Vagina (tissue), 2 donors: ENCODE data around the gene JDP2.

Experiments used
- CTCF ChIP-seq, 3 experiments: fragments of 450-650 bp in 2 of 3; fragments of 200-600 bp in 1 of 3; sonication (generic) in 1 of 3; IDR thresholded peaks; one replicate each; pipeline ENCODE4 v1.5.1; 2017 to 2019; ENCODE audit warnings: antibody characterized with exemption in 3 of 3, mild to moderate bottlenecking in 2 of 3, moderate library complexity in 2 of 3
- POLR2A ChIP-seq, 2 donors: fragments of 450-650 bp; IDR thresholded peaks; one replicate each; pipeline ENCODE4 v1.6.1; 2017; ENCODE audit warnings: antibody characterized with exemption in 2 of 2, mild to moderate bottlenecking in 2 of 2, moderate library complexity in 2 of 2
- POLR2AphosphoS5 ChIP-seq, 2 donors: sonication (generic); formaldehyde crosslinking; IDR thresholded peaks; one replicate each; pipeline ENCODE4 v1.9.0; 2017; ENCODE audit warnings: antibody characterized with exemption in 2 of 2, mild to moderate bottlenecking in 2 of 2, low read depth in 1 of 2; ENCODE audit not compliant: insufficient read depth in 1 of 2

- TF ChIP-seq CTCF (IDR thresholded peaks at IDR 0.05), result no peak
- no peak for TF ChIP-seq POLR2A (IDR thresholded peaks at IDR 0.05)
- TF ChIP-seq POLR2AphosphoS5 (IDR thresholded peaks at IDR 0.05; ENCODE audit: insufficient read depth in 1 of 2, low read depth in 1 of 2), result no peak
Observed at GRCh38 chr14:75430976-75431375, 3.2 kb downstream of the JDP2 start.
